HG03520 (cell line): ENCODE measurements around the gene IGDCC3.

Experiments
- ATAC-seq: cut with Tn5 transposase; IDR thresholded peaks from one replicate; pipeline ENCODE4 v1.9.1; 2021; ENCODE audit warnings: mild to moderate bottlenecking, moderate library complexity; ENCODE audit not compliant: unreplicated experiment

IGDCC3 gene

GRCh38 chr15:65377976-65378366 is at the start of gene IGDCC3:
IGDCC3 (minus strand) TSS chr15:65378002; CDS start chr15:65377788, 214 bp downstream.
- no peak for ATAC-seq

- ATAC-seq, result no peak
Observed at GRCh38 chr15:65426216-65426853, 48.5 kb upstream of the IGDCC3 start.

GRCh38 chr15:65424683-65425082 is 46.9 kb upstream of the IGDCC3 start:
- no peak for ATAC-seq

GRCh38 chr15:65423976-65424679 is 46.3 kb upstream of the IGDCC3 start:
- ATAC-seq, result no peak

- ATAC-seq, result no peak
Observed at GRCh38 chr15:65423150-65423975, 45.6 kb upstream of the IGDCC3 start.

GRCh38 chr15:65421360-65422215 is 43.8 kb upstream of the IGDCC3 start:
- ATAC-seq, result no peak

- no peak for ATAC-seq
Observed at GRCh38 chr15:65420975-65421359, 43.2 kb upstream of the IGDCC3 start.

GRCh38 chr15:65418596-65418995 is 40.8 kb upstream of the IGDCC3 start:
- no peak for ATAC-seq

GRCh38 chr15:65416845-65417416 is 39.1 kb upstream of the IGDCC3 start:
- ATAC-seq, result no peak

- ATAC-seq, result no peak
Observed at GRCh38 chr15:65414841-65415621, 37.2 kb upstream of the IGDCC3 start.

- no peak for ATAC-seq
Observed at GRCh38 chr15:65413760-65414144, 36.0 kb upstream of the IGDCC3 start.

GRCh38 chr15:65413051-65413759 is 35.4 kb upstream of the IGDCC3 start:
- ATAC-seq, result no peak

- ATAC-seq, result no peak
Observed at GRCh38 chr15:65412556-65412955, 34.8 kb upstream of the IGDCC3 start.

- ATAC-seq, result no peak
Observed at GRCh38 chr15:65411465-65412071, 33.8 kb upstream of the IGDCC3 start.

GRCh38 chr15:65410972-65411371 is 33.2 kb upstream of the IGDCC3 start:
- no peak for ATAC-seq

GRCh38 chr15:65410036-65410435 is 32.2 kb upstream of the IGDCC3 start:
- ATAC-seq, result no peak

GRCh38 chr15:65409036-65409631 is 31.3 kb upstream of the IGDCC3 start:
- peak; percentile 55 for ATAC-seq

GRCh38 chr15:65408324-65409035 is 30.7 kb upstream of the IGDCC3 start:
- no peak for ATAC-seq
